PC-3 (cell line): Measurements from ENCODE around the gene BICD2. TPM values are rescaled to one million over a fixed set of nuclear protein-coding genes. Genes with fewer than 3 reads are reported as not detected.

Source experiments
- ATAC-seq: fragments of 200-7000 bp; cut with Tn5 transposase; 2 replicates; pipeline ENCODE4 v1.9.1; 2020; ENCODE audit warnings: mild to moderate bottlenecking, moderate library complexity
- BruUV-seq: library from RNA; stranded (reverse); fragments of 400-500 nt; replicated peaks from 2 replicates; lab custom pipeline; 2021; lab: Mats Ljungman, UMichigan
- CTCF ChIA-PET: fragments of 300-600 bp; sonication (Branson Sonifier 250); formaldehyde crosslinking; loops from one replicate; lab custom pipeline; 2022; ENCODE audit warnings: antibody characterized with exemption; lab: Charles Lee
- POLR2A ChIA-PET: fragments of 300-600 bp; sonication (Branson Sonifier 250); formaldehyde crosslinking; loops from one replicate; lab custom pipeline; 2022; ENCODE audit warnings: antibody characterized with exemption; ENCODE audit not compliant: unreplicated experiment; lab: Charles Lee
- DNase-seq: peaks from one replicate; pipeline ENCODE4 v3.0.0-alpha.2; 2015
- H2AFZ ChIP-seq: fragments of 300-600 bp; sonication (generic); 2 replicates; pipeline ENCODE4 v1.6.0; 2016; ENCODE audit warnings: antibody characterized with exemption, low read length
- H3F3A ChIP-seq: fragments of 300-600 bp; sonication (generic); one replicate; pipeline ENCODE4 v1.6.0; 2017; ENCODE audit warnings: antibody characterized with exemption, low read length, control low read depth, mild to moderate bottlenecking; ENCODE audit not compliant: unreplicated experiment
- H3K27ac ChIP-seq: fragments of 300-600 bp; sonication (generic); 2 replicates; pipeline ENCODE4 v1.5.1; 2016; ENCODE audit warnings: mild to moderate bottlenecking, low read length
- H3K27me3 ChIP-seq: fragments of 300-600 bp; sonication (generic); 2 replicates; pipeline ENCODE4 v1.6.1; 2016; ENCODE audit warnings: low read length, mixed read lengths
- H3K36me3 ChIP-seq: fragments of 300-600 bp; sonication (generic); 2 replicates; pipeline ENCODE4 v1.6.1; 2016; ENCODE audit warnings: low read depth, mixed run types, low read length, mixed read lengths
- H3K4me1 ChIP-seq: fragments of 300-600 bp; sonication (generic); 2 replicates; pipeline ENCODE4 v1.5.1; 2016; ENCODE audit warnings: low read length; ENCODE audit not compliant: insufficient read depth
- H3K4me2 ChIP-seq: fragments of 300-600 bp; sonication (generic); 2 replicates; pipeline ENCODE4 v1.6.0; 2016; ENCODE audit warnings: low read length
- H3K4me3 ChIP-seq: fragments of 300-600 bp; sonication (generic); 2 replicates; pipeline ENCODE4 v1.5.1; 2016; ENCODE audit warnings: mild to moderate bottlenecking, low read length, mixed read lengths
- H3K79me2 ChIP-seq: fragments of 300-600 bp; sonication (generic); 2 replicates; pipeline ENCODE4 v1.6.1; 2017; ENCODE audit warnings: low read length, mixed read lengths
- H3K9ac ChIP-seq: fragments of 300-600 bp; sonication (generic); 2 replicates; pipeline ENCODE4 v1.6.0; 2016; ENCODE audit warnings: mild to moderate bottlenecking, low read length
- H3K9me2 ChIP-seq: fragments of 300-600 bp; sonication (generic); replicated peaks from 2 replicates; pipeline ENCODE4 v1.6.1; 2016; ENCODE audit warnings: mixed run types, low read length, mixed read lengths
- H3K9me3 ChIP-seq: fragments of 300-600 bp; sonication (generic); 2 replicates; pipeline ENCODE4 v1.6.1; 2016; ENCODE audit warnings: low read length, mixed read lengths
- H4K20me1 ChIP-seq: fragments of 300-600 bp; sonication (generic); 2 replicates; pipeline ENCODE4 v1.6.1; 2016; ENCODE audit warnings: low read length, mixed read lengths
- EZH2 ChIP-seq: fragments of 300-600 bp; sonication (generic); IDR thresholded peaks from one replicate; pipeline ENCODE4 v1.6.1; 2017; ENCODE audit warnings: antibody characterized with exemption, mild to moderate bottlenecking, low read length; ENCODE audit not compliant: unreplicated experiment
- EZH2phosphoT487 ChIP-seq: fragments of 300-600 bp; sonication (generic); IDR thresholded peaks from 2 replicates; pipeline ENCODE4 v1.6.1; 2018; ENCODE audit warnings: mild to moderate bottlenecking, antibody characterized with exemption, low read length, borderline replicate concordance
- intact Hi-C: fragments of 100-400 bp; cut with micrococcal nuclease; formaldehyde crosslinking; loops from 2 replicates; pipeline ENCODE4 v1.9.0; 2023
- total RNA-seq: library from RNA; depleted of rRNA; stranded (reverse); fragments of >200 nt; gene quantifications from 2 replicates; pipeline ENCODE4 v1.2.3, GENCODE V29; 2014
- TF ChIP-seq, protein P1 (sequence below): fragments of 300-600 bp; sonication (generic); conservative IDR thresholded peaks from 2 replicates; pipeline ENCODE4 v1.5.1; 2017; ENCODE audit warnings: antibody characterized with exemption, low read depth, mild to moderate bottlenecking, low read length

BICD2 gene
- total RNA-seq, 1 experiment from 2014 or later, result 26.3 TPM

DNA sequence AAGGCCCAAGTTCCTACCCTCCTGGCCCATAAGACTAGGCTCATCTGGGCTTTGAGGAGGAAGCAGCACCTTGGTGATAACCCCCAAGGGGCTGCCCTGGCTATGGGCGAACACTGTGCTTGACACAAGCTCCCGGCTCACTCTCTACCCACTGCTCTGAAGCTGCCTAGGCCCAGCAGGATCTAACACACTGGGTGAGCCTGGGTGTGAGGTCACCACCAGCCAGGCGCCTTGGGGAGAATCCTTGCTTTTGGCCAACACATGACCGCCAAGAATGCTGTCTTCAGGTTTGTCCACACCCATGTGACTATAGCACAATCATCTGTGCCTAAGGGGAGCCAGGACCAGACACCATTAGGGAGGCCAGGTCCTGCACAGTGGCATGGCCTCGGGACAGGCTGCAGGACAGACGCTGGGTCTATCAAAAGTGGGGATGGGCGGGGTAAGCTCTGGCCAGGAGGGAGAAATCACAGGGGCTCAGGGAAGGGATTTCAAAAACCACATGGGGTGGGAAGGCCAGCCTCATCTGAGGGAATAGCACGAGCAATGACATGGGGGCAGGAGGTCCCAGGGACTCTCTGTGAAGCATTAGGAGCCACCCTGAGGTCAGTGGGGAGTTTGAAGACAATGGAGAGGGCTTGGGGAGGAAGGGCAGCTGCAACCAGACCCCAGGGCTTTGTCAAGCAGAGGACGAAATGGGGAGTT, 29.6 kb downstream of the BICD2 start:
- ATAC-seq, result no peak
- peaks cover 8% of the 10 kb centered on the region; the same call in 1 of the 2 replicates for H4K20me1 ChIP-seq

DNA sequence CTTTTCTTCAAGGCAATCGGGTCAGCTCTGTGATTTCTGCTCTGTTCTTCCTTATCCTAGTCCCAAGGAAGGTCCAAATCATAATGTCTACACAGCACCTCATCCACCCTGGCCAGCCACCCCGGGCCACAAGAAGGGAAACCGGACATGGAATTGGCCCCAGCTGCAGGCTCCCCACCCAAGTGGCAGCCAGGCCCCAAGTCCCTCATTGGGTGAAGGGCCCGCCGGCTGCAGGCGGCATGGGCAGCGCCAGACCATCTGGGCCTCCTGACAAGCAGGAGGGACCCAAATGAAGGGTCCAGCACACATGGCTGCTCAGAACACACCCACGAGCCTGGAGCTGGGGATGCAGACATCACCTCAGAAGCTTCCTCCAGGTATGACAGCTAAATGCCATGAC, 33.7 kb downstream of the BICD2 start:
- H3K4me2 ChIP-seq, result no peak overlapping the region
- H3K9ac ChIP-seq, result no peak overlapping the region
- ChIA-PET POLR2A (no interaction called here), CTCF (no interaction called here)
- intact Hi-C loops, result no loop called here
- no peaks in the 10 kb centered on the region for H3K9me3 ChIP-seq
- no peaks in the 10 kb centered on the region for H4K20me1 ChIP-seq
- H2AFZ ChIP-seq, result no peak overlapping the region
- H3K4me3 ChIP-seq, result no peak overlapping the region
- no peaks in the 10 kb centered on the region for H3K27me3 ChIP-seq
- no peaks in the 10 kb centered on the region for H3F3A ChIP-seq
- TF ChIP-seq EZH2 (no peak), EZH2phosphoT487 (no peak)
- TF ChIP-seq, protein P1, sequence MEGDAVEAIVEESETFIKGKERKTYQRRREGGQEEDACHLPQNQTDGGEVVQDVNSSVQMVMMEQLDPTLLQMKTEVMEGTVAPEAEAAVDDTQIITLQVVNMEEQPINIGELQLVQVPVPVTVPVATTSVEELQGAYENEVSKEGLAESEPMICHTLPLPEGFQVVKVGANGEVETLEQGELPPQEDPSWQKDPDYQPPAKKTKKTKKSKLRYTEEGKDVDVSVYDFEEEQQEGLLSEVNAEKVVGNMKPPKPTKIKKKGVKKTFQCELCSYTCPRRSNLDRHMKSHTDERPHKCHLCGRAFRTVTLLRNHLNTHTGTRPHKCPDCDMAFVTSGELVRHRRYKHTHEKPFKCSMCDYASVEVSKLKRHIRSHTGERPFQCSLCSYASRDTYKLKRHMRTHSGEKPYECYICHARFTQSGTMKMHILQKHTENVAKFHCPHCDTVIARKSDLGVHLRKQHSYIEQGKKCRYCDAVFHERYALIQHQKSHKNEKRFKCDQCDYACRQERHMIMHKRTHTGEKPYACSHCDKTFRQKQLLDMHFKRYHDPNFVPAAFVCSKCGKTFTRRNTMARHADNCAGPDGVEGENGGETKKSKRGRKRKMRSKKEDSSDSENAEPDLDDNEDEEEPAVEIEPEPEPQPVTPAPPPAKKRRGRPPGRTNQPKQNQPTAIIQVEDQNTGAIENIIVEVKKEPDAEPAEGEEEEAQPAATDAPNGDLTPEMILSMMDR, result no peak
- no TSS peak for BruUV-seq
- H3K36me3 ChIP-seq, result no peaks in the 10 kb centered on the region
- no peaks in the 10 kb centered on the region for H3K9me2 ChIP-seq
- peaks cover 42% of the 10 kb centered on the region for H3K79me2 ChIP-seq
- ATAC-seq (no peak), DNase-seq (no peak)
- no peak overlapping the region for H3K27ac ChIP-seq
- H3K4me1 ChIP-seq, result no peaks in the 10 kb centered on the region

More for the DNA sequence above, 29.6 kb downstream of the BICD2 start:
- DNase-seq, result no peak
- H3K9me3 ChIP-seq, result no peaks in the 10 kb centered on the region
- no peak overlapping the region for H3K4me2 ChIP-seq
- no peaks in the 10 kb centered on the region for H3K9me2 ChIP-seq
- H3K27ac ChIP-seq, result no peak overlapping the region
- H3K27me3 ChIP-seq, result no peaks in the 10 kb centered on the region
- no peak overlapping the region for H3K9ac ChIP-seq
- H3F3A ChIP-seq, result no peaks in the 10 kb centered on the region
- no peaks in the 10 kb centered on the region for H3K36me3 ChIP-seq
- ChIA-PET POLR2A (no interaction called here), CTCF (no interaction called here)
- no peak overlapping the region for H2AFZ ChIP-seq
- H3K4me3 ChIP-seq, result no peak overlapping the region
- intact Hi-C loops, result no loop called here
- peaks cover 80% of the 10 kb centered on the region for H3K79me2 ChIP-seq
- H3K4me1 ChIP-seq, result no peaks in the 10 kb centered on the region
- no TSS peak for BruUV-seq
- TF ChIP-seq EZH2 (no peak), EZH2phosphoT487 (no peak)
- TF ChIP-seq, protein P1, result no peak

DNA sequence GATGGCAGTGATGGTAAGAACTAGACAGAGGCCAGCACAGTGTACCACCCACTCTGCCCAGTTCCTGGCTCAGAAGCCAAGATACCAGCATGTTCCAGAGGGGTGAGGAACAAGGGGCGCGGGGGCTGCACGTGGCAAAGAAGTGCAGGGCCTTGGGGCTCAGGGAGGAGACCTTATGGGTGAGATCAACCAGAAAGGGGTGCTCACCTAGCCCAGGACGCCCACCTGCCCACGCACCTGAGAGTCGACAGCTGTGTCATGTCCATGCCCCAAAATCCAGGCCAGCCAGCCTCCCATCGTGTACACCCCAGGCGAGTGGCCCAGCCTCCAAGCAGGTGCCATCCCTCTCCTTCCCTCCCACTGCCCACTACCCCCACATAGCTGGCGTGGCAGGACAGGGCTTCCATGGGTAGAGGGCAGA, 34.9 kb downstream of the BICD2 start:
- Histone ChIP-seq H3K79me2 (peaks cover 31% of the 10 kb centered on the region), H3K4me3 (no peak overlapping the region), H2AFZ (no peak overlapping the region), H3K27me3 (no peaks in the 10 kb centered on the region), H3K9ac (no peak overlapping the region), H4K20me1 (no peaks in the 10 kb centered on the region), H3K9me3 (no peaks in the 10 kb centered on the region), H3K36me3 (no peaks in the 10 kb centered on the region; the same call in 1 of the 2 replicates), H3K4me1 (no peaks in the 10 kb centered on the region), H3K27ac (no peak overlapping the region), H3F3A (no peaks in the 10 kb centered on the region), H3K4me2 (no peak overlapping the region), H3K9me2 (no peaks in the 10 kb centered on the region)
- ChIA-PET POLR2A (no interaction called here), CTCF (no interaction called here)
- ATAC-seq (no peak), DNase-seq (no peak)
- intact Hi-C loops, result no loop called here
- TF ChIP-seq, protein P1, result no peak
- TF ChIP-seq EZH2phosphoT487 (no peak), EZH2 (no peak)
- no TSS peak for BruUV-seq
